Neutrophil (primary cell): ENCODE measurements around the gene AGAP2.

Experiments used
- H3K27ac ChIP-seq: fragments of 200-600 bp; sonication (generic); 2 replicates; pipeline ENCODE4 v1.5.1; 2016; ENCODE audit warnings: mild to moderate bottlenecking, moderate library complexity
- H3K27me3 ChIP-seq: fragments of 200-600 bp; sonication (generic); 2 replicates; pipeline ENCODE4 v1.6.0; 2016; ENCODE audit warnings: mild to moderate bottlenecking
- H3K36me3 ChIP-seq: fragments of 200-600 bp; sonication (generic); 2 replicates; pipeline ENCODE4 v1.5.1; 2017
- H3K4me1 ChIP-seq, 2 experiments: fragments of 200-600 bp in 1 of 2; sonication (generic) in 1 of 2; 1 replicate in 1 of 2; 2 replicates in 1 of 2; pipeline versions ENCODE4 v1.5.1 to v1.6.1; 2013 to 2016; ENCODE audit warnings: low read depth in 1 of 2, low read length in 1 of 2, mild to moderate bottlenecking in 1 of 2, moderate library complexity in 1 of 2; ENCODE audit not compliant: control insufficient read depth in 1 of 2, insufficient read depth in 1 of 2
- H3K4me3 ChIP-seq, 2 experiments: fragments of 200-600 bp in 1 of 2; sonication (generic) in 1 of 2; 1 replicate in 1 of 2; 2 replicates in 1 of 2; pipeline ENCODE4 v1.5.1; 2013 to 2016; ENCODE audit warnings: low read depth in 1 of 2, low read length in 1 of 2, mild to moderate bottlenecking in 1 of 2, moderate library complexity in 1 of 2
- H3K9me3 ChIP-seq: fragments of 200-600 bp; sonication (generic); 2 replicates; pipeline ENCODE4 v1.5.1; 2016
- CTCF ChIP-seq: fragments of 200-600 bp; sonication (generic); IDR thresholded peaks from 2 replicates; pipeline ENCODE4 v1.5.1; 2016; ENCODE audit warnings: antibody characterized with exemption

AGAP2 gene

DNA sequence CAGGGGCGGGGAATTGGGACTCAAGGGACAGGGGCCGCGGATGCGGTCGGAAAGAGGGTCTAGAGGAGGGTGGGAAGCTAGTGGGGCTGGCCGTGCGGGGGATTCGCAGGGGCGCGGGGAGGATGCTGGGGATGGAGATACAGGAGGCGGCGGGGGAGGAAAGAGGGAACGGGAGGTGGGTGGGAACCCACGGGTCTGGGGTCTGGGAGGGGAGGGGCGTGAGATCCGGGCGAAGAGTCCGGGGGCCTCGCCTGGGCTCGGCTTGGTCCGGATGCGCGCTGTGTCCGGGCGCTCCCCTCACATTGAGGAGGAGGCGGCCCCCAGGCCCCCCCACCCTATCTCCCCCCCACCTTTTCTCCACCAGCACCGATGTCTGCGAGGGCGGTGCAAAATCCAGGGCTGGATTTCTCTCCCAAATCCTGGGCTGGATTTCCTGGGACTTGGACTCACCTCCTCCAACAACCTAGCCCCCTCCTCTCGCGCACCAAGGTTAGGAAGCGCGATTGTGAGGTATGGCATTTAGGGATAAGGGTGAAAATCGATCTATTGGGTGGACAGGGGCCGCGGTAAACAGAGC, at the start of gene AGAP2:
Gene AGAP2, minus strand, starts transcription at position 82 of the 577 bp plus-strand sequence. CDS start 496 bp downstream, outside the sequence.
- Histone ChIP-seq H3K4me3 (no peak within 1 kb of the TSS), H3K36me3 (peaks cover 60% of the 10 kb centered on the region), H3K27me3 (no peaks in the 10 kb centered on the region), H3K9me3 (no peaks in the 10 kb centered on the region), H3K4me1 (peaks cover 45 to 48% of the 10 kb centered on the region in 2 experiments), H3K27ac (peak within 1 kb of the TSS; percentile 94)
- TF ChIP-seq CTCF, result no peak

GRCh38 chr12:57783861-57784260, 45.3 kb upstream of the AGAP2 start:
- peaks cover 31% of the 10 kb centered on the region for H3K36me3 ChIP-seq
- TF ChIP-seq CTCF, result no peak
- H3K4me1 ChIP-seq, result peaks cover 26 to 30% of the 10 kb centered on the region in 2 experiments
- H3K9me3 ChIP-seq, result no peaks in the 10 kb centered on the region
- H3K27me3 ChIP-seq, result no peaks in the 10 kb centered on the region
- H3K27ac ChIP-seq, result no peak overlapping the region
- no peak overlapping the region for H3K4me3 ChIP-seq

DNA sequence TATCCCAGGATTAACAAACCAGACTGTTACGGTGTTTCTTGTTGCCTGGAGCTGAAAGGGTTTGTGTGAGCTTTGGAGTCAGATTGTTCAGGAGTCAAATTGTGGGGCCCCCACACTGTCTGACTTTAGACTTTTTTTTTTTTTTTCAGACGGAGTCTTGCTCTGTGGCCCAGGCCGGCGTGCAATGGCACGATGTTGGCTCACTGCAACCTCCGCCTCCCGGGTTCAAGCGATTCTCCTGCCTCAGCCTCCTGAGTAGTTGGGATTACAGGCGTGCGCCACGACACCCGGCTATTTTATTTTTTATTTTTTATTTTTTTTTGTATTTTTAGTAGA, 44.9 kb upstream of the AGAP2 start:
- TF ChIP-seq CTCF, result no peak
- H3K9me3 ChIP-seq, result no peaks in the 10 kb centered on the region
- peak overlapping the region; percentile 70 to 83 for H3K4me3 ChIP-seq
- no peak overlapping the region for H3K27ac ChIP-seq
- H3K36me3 ChIP-seq, result peaks cover 27% of the 10 kb centered on the region
- peaks cover 26 to 30% of the 10 kb centered on the region in 2 experiments for H3K4me1 ChIP-seq
- H3K27me3 ChIP-seq, result no peaks in the 10 kb centered on the region

GRCh38 chr12:57782608-57783465, 44.3 kb upstream of the AGAP2 start, which contains the start of gene TSFM:
Gene TSFM, plus strand, starts transcription at chr12:57782787. Its CDS starts 15 bp downstream, at chr12:57782802.
- peak; percentile 93 for TF ChIP-seq CTCF
- Histone ChIP-seq H3K4me1 (peaks cover 26 to 30% of the 10 kb centered on the region in 2 experiments), H3K27ac (peak within 1 kb of the TSS; percentile 71), H3K36me3 (peaks cover 24% of the 10 kb centered on the region), H3K9me3 (no peaks in the 10 kb centered on the region), H3K27me3 (no peaks in the 10 kb centered on the region), H3K4me3 (peak within 1 kb of the TSS; percentile 70 to 83)

- Histone ChIP-seq H3K4me3 (peak overlapping the region; percentile 70 to 83), H3K27ac (peak overlapping the region; percentile 71)
- TF ChIP-seq CTCF, result no peak
These were observed 43.7 kb upstream of the AGAP2 start for GRCh38 chr12:57782243-57782607.

More at GRCh38 chr12:57782243-57782607, 43.7 kb upstream of the AGAP2 start:
- H3K4me1 ChIP-seq, result peaks cover 26 to 30% of the 10 kb centered on the region in 2 experiments
- peaks cover 19% of the 10 kb centered on the region for H3K36me3 ChIP-seq
- no peaks in the 10 kb centered on the region for H3K27me3 ChIP-seq
- no peaks in the 10 kb centered on the region for H3K9me3 ChIP-seq
